SU-DHL-6 (cell line): ENCODE results near the gene SFTPA2.
"Not testable (repeated sequence)": the region's sequence is repeated elsewhere in the genome, so short reads cannot be mapped to it uniquely, and the experiment has no call there.

Experiments used
- EZH2phosphoT487 ChIP-seq: fragments of 200-600 bp; sonication (generic), shearing (Covaris generic); conservative IDR thresholded peaks from 2 replicates; pipeline ENCODE4 v1.6.1; 2018; ENCODE audit warnings: mild to moderate bottlenecking, antibody characterized with exemption, low read length, moderate library complexity, mixed read lengths
- TF ChIP-seq, protein P1 (sequence below): fragments of 200-600 bp; sonication (generic); IDR thresholded peaks from one replicate; pipeline ENCODE4 v1.5.1; 2017; ENCODE audit warnings: antibody characterized with exemption, mild to moderate bottlenecking, low read length, moderate library complexity; ENCODE audit not compliant: insufficient read depth, poor library complexity, severe bottlenecking

DNA sequence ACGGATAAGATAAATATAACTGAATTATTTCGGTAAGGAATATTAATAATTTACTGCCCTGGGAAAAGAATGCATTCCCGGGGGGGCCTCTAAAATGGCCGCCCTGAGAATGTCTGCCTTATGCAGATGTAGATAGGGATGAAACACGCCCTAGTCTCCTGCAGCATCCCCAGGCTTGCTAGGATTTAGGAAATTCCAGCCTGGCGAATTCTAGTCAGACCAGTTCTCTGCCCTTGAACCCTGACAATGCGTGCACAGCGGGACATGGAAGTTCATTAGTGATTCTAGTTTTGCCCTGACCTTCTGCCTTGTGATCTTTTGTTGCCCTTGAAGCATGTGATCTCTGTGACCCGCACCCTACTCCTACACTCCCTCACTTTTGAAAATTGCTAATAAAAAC is 39.4 kb upstream of the SFTPA2 start:
- TF ChIP-seq, protein P1, sequence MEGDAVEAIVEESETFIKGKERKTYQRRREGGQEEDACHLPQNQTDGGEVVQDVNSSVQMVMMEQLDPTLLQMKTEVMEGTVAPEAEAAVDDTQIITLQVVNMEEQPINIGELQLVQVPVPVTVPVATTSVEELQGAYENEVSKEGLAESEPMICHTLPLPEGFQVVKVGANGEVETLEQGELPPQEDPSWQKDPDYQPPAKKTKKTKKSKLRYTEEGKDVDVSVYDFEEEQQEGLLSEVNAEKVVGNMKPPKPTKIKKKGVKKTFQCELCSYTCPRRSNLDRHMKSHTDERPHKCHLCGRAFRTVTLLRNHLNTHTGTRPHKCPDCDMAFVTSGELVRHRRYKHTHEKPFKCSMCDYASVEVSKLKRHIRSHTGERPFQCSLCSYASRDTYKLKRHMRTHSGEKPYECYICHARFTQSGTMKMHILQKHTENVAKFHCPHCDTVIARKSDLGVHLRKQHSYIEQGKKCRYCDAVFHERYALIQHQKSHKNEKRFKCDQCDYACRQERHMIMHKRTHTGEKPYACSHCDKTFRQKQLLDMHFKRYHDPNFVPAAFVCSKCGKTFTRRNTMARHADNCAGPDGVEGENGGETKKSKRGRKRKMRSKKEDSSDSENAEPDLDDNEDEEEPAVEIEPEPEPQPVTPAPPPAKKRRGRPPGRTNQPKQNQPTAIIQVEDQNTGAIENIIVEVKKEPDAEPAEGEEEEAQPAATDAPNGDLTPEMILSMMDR = not testable (repeated sequence)
- TF ChIP-seq EZH2phosphoT487 = not testable (repeated sequence)
